GM21528 (cell line): ENCODE measurements around the gene CEBPG.

ENCODE experiments used
- ATAC-seq: cut with Tn5 transposase; IDR thresholded peaks from one replicate; pipeline ENCODE4 v1.9.1; 2021; ENCODE audit warnings: mild to moderate bottlenecking, moderate library complexity; ENCODE audit not compliant: unreplicated experiment, low FRiP score

CEBPG gene

DNA sequence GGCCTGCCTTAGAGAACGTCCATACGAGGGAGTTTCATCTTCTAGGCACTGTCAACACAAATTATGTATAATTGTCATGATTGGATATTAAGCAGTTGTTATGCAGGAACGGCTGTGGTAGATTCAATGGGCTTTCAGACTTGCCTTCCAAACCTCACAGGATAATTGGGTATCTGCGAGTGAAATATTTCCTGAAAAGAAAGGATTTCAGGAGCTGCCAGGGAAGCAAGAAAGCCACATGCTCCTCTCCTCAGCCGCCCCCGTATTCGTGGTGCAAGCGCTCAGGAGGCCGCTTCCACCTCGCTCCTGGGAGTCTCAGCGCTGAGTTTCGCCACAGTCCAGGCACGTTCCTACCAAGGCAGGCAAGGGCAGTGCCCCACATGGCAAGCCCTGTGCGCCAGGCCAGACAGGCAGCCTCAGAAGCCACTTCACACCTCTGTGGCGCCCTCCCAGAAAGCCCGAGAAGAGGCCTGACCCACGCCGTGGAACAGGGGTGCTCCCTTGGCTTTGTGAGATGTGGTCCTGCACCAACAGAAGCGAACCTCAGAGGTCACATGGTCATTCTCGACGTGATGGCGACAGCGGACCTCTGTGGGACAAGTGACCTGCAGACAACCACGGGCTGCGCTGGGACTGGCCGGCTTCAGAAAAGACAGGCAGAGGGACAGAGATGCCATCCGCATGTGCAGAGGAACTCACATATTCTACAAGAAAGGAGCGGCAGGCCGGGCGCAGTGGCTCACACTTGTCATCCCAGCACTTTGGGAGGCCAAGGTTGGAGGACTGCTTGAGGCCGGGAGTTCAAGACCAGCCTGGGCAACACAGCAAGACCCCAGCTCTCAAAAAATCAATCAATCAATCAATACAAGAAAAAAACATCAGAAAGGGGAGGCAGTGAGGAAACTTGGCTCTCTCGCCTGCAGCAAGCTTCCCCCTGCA, 41.4 kb downstream of the CEBPG start:
- no peak for ATAC-seq

DNA sequence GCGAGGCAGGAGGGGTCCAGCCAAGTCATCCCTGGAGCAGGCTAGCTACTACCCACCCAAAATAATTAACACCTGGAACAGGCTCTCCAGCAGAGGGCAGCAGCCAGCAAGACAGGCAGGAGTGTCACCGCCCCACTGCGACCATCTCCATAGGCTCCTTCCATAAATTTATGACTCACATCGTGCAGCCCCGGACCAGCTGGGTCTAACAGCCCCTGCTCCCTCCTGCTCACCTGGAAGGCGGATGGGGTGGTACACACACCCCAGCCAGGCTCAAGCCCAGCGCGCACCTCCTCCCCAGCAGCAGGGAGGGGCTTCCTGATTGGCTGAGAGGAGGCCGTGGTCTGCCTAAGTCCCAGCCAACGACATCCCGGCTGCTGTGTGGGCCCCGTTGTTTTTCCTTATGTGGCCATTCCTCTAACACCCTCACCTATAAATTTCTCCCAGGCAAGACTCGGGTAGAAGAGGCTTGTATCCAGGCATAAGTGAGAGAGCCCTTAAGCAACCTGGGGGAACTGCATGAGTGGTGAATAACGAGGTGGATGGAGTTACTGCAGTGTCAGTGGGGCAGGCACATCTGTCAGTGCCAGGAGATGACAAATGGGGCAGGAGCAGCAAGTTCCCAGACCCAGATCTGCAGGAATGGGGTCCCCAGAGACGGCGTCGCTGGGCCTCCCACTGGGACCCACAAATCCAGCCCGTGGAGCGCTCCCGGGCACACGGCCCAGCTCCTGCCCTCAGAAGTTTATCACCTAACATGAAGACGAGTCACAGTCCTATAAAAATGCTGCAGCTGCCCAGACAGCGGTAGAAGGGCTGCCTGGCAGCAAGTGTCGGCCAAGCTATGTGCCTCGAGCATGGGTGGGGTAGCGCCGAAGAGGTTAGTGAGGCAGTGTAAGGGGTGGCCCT, 43.1 kb downstream of the CEBPG start:
- no peak for ATAC-seq

DNA sequence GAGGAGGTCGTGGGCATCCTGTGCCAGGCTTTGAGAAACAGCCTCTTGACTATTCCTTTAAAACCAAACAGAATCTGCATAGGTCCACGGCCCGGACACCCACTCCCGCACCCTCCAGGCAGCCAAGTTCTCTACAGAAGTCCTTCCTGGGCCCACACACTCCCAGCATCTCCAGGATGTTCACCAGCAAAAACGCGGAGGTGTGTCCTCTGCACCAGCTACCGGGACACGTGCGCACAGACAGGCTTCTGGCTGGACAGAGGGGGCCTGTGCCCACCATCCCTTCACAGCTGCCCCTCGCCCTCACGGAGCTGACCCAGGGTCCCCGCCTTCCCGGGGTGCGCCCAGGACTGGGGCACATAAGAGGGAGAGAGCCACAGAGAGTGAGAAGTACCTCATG, 44.2 kb downstream of the CEBPG start:
- ATAC-seq = no peak

DNA sequence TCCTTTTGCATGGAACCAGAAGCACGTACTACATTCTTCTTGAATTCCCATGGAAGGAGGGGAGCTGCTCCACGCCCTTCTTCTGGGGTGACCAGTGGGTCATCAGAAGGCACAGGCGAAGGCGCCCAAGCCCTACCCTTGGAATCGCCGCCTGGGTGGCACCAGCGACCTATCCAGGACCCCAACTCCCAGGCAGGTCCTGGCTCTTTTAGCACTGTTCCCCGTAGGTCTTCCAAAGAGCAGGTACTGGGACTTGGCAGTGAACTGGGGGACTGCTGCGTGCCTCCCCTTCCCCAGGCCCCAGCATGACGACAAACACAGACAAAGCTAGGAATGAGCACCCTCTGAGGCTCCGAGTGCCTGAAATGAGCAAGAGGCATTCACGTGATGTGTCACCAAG, 45.0 kb downstream of the CEBPG start:
- ATAC-seq = no peak

DNA sequence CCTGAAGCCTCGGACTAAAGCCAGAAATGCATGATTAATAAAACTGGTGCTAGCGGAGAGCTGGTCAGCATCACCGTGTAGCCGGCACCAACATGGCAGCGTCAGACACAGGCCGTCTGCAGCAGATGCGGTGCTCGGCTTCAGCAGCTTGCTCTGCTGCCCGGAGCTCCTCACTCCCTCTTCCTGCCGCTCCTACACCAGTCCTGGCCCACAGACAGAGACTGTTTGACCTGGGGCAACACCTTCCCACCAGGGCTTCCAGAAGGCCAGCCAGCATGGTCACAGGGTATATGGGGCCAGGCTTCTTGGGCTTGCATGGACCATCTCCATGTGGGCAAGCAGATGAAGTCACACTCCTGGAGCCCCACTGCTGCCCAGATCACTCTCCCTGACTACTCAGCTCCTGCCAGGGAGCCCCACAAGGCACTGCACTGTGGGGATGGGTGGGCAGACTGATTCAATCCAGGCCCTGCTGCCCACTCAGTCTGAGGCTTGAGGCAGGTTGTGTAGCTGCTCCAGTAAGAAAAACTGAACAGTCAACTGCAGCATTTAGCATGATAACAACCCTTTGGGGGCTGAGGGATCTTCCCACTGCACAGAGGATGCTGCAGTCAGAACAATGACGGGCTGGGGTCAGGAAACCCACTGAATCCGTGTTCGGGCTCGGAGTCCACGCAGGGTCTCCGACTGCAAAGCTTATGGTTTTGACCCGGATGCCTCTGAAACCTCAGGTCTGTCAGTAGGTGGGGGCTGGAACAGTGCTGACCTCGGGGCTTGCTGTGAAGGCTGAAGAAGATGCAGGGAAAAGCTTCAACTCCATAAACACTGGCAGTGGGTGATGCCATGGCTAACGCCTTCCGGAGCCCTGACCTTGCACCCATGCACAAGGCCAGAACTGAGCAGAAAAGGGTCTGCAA, 45.6 kb downstream of the CEBPG start:
- ATAC-seq = no peak

DNA sequence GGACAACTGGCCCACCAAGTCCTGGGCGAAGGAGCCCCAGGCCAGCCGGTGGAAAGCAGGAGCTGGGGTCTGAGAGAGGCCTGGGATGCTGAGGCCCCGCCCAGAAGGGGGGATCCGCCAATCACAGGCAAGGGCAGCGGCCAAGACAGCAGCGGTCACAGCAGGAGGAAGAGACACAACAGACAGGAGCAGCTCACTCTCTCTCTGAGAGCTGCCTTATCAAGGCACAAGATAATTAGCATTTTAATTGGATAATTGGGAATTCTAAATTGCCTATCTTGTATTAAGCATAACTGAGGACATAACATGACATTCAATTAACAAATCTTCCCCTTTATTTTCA, 46.2 kb downstream of the CEBPG start:
- no peak for ATAC-seq

DNA sequence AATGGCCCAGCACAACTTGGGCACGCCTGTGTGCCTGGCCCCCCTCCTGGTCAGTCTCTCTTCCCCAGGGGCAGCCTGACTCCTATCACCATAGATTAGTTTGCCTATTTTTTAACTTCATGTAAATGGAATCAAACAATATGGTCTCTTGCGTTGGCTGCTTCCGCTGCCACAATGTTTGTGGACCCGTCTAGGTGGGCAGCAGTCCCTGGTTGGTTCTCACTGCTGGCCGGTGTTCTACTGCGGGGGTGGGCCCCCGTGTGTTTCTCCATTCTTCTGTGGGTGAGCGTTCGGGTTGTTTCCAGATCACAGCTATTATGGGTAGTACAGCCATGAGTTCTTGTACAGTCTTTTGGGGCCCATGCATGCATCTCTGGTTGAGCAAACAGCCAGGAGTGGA, 47.3 kb downstream of the CEBPG start:
- no peak for ATAC-seq

DNA sequence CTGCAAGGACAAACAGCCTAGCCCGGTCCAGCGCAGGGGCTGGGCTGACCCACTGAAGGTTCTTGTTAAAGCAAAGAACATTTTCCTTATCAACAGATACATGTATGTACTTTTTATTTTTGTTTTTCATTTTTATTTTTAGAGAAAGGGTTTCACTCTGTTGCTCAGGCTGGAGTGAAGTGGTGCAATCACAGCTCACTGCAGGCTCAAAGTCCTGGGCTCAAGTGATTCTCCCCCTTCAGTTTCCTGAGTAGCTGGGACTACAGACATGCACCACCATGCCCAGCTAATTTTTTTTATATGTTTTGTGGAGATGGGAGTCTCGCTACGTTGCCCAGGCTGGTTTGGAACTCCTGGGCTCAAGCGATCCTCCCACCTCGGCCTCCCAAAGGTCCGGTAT, 47.9 kb downstream of the CEBPG start:
- ATAC-seq = no peak

DNA sequence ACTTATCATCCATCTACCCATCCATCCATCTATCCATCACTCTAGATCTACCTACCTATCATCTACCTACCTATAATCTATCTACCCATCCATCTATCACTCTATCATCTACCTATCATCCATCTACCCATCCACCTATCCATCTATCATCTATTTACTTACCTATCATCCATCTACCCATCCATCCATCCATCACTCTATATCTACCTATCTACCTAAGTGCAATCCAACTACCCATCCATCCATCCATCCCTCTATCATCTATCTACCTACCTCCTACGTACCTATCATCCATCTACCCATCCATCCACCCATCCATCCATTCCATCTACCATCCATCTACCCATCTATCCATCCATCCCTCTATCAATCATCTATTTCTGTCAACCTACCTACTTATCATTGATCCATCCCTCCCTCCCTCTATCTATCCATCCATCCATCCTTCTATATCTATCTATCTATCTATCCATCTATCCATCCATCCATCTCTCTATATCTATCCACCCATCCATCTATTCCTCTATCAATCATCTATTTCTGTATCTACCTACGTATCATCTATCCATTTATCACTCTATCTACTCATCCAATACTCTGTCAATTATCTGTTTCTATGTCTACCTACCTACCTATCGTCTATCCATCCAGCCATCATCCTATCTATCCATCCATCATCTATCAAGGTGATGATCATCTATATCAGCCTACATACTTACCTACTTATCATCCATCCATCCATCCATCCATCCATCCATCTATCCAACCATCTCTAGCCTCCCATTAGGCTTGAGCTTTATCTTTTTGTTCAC, 49.1 kb downstream of the CEBPG start:
- no peak for ATAC-seq

DNA sequence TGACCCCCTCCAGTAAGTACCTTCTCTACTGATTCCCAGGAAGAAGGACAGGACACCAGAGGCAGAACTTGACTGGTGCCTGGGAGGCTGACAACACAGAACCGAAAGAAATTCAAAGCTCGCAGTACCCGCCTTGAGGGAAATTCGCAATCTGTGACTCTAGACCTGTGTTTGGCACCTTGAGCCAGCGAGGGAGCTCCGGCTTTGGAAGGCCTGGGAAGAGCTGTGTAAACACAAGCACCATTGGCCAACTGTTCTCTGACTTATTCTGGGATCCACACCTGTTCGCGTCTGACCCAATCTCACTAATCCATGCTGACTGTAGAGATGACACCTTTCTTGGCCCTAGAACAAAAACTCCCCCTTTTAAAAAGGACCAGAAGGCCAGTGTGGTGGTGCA, 50.7 kb downstream of the CEBPG start:
- ATAC-seq = no peak

DNA sequence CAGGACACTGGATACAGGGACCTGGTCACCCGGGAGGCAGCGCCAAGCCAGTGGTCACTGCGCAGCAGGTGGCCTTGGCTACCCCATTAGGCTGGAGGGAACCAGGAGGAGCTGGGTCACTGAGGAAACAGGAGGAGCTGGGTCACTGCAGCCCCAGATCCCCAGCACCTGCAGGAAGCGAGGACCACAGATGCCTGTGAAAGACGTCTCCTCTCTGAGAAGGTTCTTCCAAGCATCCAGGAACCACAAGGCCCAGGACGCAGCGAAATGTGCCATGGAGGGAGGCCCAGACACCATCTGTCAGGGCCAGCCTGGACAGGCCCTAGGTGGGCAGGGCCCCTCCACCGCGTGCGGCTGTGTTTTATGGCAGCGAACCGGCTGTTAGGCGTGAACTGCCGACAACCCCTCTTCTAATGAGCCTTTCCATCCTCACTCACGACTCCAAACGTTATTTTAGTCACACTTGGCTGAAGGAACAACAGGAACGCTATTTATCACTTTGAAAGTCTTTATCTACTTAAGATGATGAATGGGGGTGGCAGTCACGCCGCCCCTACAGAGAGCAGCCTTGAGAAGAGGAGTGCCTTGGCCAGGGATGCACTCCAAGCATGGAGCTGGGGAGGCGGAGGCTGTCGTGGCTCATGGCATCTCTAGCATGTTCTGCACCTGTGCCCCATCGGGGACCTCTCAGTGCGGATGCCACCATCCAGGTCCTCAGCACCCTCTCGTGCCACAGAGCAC, 53.3 kb downstream of the CEBPG start:
- no peak for ATAC-seq

DNA sequence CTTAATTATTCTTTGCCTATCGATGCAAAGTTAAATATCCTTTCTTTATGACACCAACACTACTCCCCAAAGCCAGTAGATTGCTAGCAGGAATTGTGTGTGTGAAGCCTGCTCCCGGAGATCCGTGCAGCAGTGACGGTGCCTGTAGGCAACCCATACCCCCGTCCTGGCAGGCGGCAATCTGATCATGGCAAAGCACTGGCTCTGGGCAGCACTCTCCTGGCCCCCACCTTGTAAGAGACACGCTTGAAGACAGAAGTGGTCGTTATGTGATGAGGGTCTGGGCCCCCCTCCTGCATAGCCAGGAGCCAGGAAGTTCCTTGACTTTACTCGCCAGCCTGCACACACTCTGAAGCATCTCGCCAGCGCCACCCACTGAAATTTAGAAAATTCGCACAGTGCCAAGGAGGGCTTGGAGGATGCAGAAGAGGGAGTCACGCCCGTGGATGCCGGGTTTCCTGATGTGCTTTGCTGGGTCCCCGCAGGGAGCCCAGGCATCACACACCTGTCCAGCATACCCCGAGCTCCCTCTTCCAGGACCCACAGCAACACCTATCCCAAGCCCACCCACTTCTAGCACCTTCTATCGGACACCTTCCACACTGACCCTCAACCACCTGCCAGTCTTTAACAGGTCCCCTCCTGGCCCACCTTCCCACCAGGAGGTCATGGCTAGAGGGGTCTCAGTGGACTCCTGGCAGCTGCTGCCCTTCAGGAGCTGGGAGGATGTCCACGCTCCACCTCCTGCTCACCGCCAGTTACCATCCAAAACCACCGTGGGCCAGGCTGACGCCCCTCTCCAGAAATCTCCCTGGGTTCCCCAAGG, 54.5 kb downstream of the CEBPG start:
- ATAC-seq = no peak

DNA sequence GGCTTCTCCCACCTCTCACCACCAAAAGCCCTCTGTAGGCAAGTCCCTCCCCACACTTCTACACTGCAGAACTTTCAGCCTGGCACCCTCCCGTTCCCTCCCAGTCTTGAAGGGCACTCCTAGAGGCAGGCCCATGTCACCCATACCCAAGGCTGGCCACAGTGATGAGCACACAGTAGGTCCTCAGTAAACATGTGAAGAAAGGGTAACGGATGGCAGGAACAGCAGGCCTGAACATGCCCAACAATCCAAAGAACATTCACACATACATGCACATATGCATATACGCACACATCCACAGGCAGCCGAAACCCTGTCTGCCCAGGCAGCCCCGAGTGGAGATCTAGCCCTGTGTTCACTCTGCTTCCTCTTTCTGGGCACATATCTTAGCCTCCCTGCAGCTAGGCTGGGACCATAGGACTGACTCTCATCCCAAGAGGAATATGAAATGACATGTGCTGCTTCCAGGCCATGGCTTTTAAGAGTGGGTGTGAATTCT, 55.2 kb downstream of the CEBPG start:
- ATAC-seq = no peak

DNA sequence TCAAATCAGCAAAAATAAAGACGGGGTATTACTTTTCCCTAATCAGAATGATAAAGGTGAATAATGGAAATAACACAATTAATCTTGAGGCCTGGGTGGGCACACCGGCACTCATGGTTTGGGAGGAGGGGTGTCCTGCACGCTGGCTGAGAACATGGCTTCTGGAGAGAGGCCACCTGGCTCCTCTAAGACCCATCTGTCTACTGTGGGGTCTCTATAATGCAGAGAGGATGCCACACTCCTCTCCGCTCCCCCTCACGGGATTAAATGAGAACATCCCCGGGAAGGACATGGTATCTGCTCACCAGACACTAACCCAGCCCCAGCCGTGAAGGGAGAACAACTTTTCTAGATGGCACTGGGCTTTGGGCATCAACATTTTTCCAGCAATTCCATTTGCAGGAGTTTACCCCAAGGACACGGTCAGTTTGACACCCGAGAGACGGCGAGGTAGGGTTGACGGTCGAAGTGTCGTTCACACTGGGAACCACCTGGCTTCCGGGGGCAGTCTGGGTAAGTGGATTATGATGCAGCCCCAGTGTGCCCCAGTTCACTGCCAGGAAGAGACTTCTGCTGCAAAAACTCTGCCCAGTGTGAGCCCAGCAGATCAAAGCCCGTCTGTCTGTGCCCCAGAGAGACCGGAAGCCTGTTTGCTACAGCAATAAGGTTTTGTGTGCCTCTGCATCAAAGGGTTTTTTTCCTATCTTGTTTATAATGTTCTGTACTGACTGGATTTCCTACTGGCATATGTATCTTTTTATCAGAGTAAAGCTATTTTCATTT, 56.6 kb downstream of the CEBPG start:
- ATAC-seq = no peak

DNA sequence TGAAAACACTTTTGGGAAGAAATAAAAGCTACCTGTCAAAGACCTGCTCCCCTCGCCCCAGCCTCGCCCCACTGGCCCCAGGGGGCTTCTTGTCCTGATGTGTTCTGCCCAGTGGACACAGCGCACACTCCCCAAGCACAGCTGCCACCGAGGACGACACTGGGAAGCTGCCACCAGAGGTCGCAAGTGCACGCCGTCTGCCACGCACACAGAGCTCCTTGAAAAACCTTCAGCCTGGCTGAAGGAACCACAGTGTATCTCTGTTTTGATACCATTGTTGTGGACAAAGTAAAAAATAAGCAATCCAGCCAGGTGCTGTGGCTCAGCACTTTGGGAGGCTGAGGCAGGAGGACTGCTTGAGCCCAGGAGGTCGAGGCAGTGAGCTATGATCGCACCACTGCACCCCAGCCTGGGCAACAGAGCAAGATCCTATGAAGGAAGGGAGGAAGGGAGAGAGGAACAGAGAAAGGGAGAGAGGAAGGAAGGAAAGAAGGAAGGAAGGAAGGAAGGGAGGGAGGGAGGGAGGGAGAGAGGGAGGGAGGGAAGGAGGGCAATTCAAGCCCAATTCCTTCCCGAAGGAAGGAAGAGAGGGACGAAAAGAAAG, 57.3 kb downstream of the CEBPG start:
- no peak for ATAC-seq

DNA sequence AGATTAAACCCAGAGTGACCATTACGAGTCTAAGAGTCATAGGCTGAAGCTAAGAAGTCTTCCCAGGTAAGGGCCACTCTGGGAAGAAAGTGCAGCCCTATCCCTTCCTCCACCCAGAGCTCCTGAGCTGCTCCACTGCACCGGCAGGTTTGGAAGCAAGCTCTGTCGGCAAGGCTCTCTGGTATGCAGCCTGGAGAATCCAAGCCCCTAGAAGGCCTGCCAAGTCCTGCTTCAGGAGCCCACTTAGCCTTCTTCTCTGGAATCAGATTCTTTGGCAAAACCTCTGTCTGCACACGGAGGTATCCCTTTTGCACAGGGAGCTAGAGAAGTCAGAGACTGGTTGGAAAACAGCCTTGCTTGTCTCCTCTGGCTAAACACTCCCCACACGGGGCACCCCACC, 58.5 kb downstream of the CEBPG start:
- ATAC-seq = no peak
